Stimulated activated CD4-positive, alpha-beta T cell treated with anti-CD3 and anti-CD28 coated beads, Interleukin-2, amount 100 ng/mL, for 24 hours (primary cell): ENCODE measurements around the gene KRT15.

ENCODE experiments used
- DNase-seq, 2 donors: peaks; one replicate each; pipeline ENCODE4 v3.0.0-alpha.2; 2020

KRT15 gene

GRCh38 chr17:41523787-41524186 is 5.1 kb upstream of the KRT15 start:
- DNase-seq, result no peak

GRCh38 chr17:41523225-41523593 is 4.5 kb upstream of the KRT15 start:
- DNase-seq, result no peak

- no peak for DNase-seq
Observed at GRCh38 chr17:41522301-41523224, 3.9 kb upstream of the KRT15 start.

GRCh38 chr17:41521574-41522261 is 3.0 kb upstream of the KRT15 start:
- no peak for DNase-seq

- no peak for DNase-seq
Observed at GRCh38 chr17:41520821-41521521, 2.3 kb upstream of the KRT15 start.

GRCh38 chr17:41519501-41520224 is 973 bp upstream of the KRT15 start:
- DNase-seq, result no peak

GRCh38 chr17:41518031-41518430 is 659 bp downstream of the KRT15 start:
- DNase-seq, result no peak

- DNase-seq, result no peak
Observed at GRCh38 chr17:41516830-41517283, 1.8 kb downstream of the KRT15 start.

- DNase-seq, result no peak
Observed at GRCh38 chr17:41516147-41516829, 2.4 kb downstream of the KRT15 start.

GRCh38 chr17:41513168-41513547 is 5.5 kb downstream of the KRT15 start:
- DNase-seq, result no peak

GRCh38 chr17:41512546-41513167 is 6.0 kb downstream of the KRT15 start:
- DNase-seq, result no peak

GRCh38 chr17:41511716-41512115 is 7.0 kb downstream of the KRT15 start:
- no peak for DNase-seq

- DNase-seq, result no peak
Observed at GRCh38 chr17:41511116-41511515, 7.6 kb downstream of the KRT15 start.

- no peak for DNase-seq
Observed at GRCh38 chr17:41510251-41511065, 8.2 kb downstream of the KRT15 start.

GRCh38 chr17:41507315-41507880 is 11.3 kb downstream of the KRT15 start:
- DNase-seq, result no peak

GRCh38 chr17:41505809-41506767 is 12.6 kb downstream of the KRT15 start:
- no peak for DNase-seq

- no peak for DNase-seq
Observed at GRCh38 chr17:41505007-41505808, 13.5 kb downstream of the KRT15 start, which contains the start of gene KRT13. KRT13 (minus strand) TSS chr17:41505612; CDS start chr17:41505550, 62 bp downstream.
